HUDEP-2 (cell line): Measurements from ENCODE around the gene RGS3.
"Not testable (repeated sequence)": the region's sequence is repeated elsewhere in the genome, so short reads cannot be mapped to it uniquely, and the experiment has no call there.

ENCODE experiments used
- DNase-seq, 76 experiments: peaks; one replicate each; lab custom pipeline; 2025; ENCODE audit not compliant: unreplicated experiment in 76 of 76; lab: John Stamatoyannopoulos, UW

The RGS3 gene

DNA sequence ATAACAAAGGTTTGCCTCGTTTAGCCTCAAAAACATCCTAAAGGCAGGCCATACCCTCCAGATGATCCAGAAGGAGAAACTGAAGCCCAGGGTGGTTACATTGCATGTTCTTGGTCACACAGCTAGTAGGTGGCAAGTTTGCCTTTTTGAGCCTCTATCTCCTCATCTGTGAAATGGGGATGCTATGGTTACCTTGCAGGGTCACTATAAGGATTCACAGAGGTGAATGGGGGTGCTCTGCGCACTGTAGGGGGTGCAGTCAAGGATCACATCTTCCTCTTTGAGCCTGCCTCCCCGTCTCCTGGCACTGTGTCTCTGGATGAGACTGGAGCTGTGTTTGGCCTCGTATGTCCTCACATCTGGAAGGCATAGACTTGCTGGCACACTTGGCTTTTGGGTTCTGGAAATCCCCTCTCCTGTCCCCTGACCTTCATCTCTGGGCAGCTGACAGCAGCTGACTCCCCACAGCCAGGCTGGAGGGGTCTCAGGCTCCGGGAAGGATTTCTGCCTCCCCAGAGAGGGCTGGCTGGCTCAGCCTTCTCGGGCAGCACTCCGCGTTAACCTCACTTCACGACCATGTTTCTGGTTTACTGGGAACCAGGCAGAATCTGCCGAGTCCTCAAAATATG, 167.7 kb downstream of the RGS3 start:
- no peak for DNase-seq

DNA sequence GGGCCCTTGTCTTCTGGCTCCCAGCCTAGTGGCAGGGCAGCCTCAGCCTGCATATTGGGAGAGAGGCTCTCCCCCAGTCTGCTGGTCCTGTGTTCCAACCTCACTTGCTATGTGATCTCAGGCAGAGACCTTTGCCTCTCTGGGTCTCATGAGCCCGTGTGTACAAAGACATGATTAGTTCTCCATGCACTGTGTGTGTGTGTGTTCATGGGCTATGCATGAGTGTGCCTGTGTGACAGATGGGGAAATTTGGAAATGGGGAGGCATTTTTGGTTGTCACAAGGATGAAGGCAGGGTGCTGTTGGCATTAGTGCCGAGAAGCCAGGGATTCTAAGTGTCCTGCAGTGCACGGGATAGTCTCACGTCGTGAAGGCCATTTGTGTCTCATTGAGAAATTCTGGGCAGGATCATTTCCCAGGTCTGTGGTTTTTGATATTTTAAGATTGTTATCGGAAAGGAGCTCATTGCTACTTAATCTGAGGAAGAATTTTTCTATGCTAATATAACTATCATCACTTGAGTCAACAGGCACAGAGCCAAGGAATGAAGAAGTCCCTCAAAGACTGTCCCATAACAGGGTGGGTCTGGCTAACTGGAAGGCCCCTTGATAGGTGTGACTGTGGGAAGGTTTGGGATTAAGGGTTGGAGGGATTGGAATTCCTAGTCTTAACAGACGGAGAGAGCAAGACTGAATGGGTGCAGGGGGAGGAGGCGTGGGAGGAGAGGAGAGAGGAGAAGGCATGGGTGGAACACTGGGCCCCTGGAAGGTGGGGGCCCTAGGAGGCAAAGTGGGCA, 168.5 kb downstream of the RGS3 start:
- no peak for DNase-seq

DNA sequence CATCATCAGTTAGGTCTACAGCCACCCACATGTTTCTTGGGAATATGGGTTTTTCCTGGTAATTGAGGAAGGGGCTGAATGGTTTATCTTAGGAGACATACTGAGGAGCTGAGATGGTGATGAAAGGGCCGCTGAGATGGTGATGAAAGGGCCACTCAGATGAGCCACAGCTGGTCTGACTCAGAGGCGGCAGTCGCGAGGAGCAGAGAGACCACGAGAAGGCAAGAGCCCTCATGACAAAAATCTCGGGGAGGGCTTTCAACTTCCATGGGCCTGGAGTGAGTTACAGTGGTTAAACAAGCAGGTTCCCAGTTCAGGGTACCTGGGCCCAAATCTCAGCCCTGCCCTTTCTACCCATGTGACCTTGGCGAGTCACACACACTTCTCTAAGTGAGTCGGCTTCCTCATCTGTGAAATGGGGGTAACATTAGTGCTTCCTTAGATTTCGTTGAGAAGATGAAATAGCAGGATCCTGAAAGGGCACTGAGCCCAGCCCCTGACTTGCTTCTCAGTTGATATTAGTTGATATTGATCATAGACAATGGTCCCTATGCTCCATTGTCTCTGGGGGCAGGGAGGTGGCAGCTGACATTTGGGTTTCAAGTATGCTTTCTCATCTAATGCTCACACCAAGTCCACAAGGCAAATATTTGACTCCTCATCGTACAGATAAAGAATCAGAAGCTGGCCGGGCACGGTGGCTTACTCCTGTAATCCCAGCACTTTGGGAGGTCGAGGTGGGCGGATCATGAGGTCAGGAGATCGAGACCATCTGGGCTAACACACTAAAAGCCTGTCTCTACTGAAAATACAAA, 169.5 kb downstream of the RGS3 start:
- no peak for DNase-seq

DNA sequence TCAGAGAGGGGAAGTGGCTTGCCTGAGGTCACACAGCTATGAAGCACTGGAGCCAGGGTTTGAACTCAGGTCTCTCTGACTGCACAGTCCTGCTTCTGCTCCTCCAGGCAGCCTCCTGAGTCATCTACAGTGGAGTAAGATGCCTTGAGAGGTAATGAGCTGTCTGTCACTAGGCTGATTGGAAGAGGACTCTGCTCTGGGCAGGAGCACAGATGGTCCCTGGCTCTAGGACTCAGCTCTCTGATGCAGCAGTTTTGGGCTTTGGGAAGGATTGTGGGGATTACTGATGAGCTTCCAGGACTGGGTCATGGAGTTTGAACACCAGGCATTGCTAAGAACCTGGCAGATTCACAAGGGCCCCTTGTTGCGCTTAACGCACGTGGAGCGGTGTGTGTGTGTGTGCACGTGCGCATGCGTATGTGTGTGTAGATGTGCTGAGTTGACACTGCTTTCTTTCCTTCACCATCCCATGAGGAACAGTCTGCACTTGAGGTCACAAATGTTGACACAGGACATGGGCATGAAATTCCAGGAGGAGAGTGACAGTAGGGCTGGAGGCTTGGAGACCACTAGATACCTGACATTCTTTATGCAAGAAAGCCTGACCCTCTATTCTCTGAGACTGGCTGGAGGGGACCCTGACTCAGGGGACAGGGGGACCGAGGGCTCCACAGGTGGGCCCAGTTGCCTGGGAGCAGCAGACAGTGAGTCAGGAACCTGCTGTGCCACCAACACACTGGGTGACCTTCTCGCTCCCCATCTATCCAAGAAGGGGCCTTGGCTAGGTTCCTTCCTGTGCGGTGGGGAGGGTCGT, 170.5 kb downstream of the RGS3 start:
- DNase-seq = no peak

DNA sequence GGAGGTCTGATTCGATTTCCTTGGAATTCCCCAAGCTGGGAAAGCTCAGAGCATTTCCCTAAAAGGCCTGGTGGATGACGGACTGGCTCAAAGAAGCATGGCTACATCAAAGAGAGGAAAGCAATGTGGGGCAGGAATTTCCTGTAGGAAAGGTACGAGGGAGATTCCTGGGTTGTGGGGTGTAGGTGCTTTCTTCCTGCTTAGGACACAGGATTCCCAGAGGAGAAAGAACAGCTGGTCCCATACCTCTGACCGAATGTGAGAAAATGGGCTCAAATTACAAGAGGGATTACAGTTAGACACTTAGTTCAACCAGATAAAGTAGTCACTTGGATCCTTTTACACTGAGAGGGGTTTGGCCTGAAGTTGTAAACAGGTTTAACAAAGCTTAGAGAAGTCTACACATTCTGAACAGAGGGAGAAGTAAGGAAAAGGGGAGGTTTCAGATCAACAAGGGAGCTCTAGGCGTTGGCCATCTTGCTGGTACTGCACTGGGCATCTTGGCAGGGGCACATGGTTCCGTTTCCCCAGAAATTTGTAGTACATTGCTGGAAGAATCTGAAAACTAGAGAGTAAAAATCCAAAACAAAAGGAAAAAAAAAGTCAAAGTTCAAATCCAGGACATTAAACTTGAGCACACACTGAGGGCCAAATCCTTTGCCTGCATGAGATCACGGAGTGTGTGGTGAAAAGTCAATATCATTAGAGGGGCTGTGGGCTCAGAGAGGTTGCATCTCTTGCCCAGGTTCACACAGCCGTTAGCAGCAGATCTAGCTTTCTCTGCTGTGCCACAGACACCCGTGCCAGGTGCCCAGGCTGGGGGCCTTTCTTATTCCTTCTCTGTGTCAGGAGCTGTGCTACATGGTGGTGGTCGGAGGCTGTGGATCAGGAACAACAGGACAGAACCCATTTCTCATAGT, 171.3 kb downstream of the RGS3 start:
- no peak for DNase-seq

DNA sequence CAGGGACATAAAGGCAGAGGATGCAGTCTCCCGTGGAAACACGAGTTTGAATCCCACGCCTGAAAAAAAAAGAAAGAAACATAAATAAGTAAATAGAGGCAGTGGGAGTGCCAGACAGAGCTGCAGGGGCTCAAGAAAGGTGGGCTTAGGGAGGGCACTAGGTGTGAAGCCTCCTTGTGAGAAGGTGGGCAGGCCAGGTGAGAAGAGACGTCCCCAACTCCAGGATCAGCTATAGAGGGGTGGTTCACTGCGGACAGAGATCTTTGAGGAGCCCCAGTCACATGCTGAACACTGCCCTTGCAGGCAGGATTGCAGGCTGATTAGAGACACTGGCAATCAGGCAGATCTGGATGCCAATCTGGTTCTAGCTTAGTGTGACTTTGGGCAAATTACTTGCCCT, 172.1 kb downstream of the RGS3 start:
- DNase-seq = no peak

DNA sequence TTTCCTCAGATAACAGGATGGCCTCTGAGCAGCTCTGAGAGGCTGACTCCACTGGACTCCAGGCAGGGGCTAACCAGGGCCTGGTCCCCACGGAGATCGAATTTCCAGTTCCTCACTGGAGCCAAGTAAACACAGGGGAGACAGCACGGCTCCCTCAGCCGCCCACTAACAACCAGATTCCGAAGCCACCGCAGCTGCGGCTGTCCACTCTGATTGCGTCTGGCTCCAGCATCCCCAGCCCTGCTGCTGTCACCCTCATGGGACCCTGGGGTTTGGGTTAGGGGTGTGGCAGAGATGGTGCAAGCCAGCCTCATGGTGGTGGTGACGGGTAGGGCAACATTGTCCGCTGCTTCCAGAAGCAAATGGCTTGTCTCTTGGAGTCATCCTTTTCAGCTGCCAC, 172.6 kb downstream of the RGS3 start:
- DNase-seq = no peak

DNA sequence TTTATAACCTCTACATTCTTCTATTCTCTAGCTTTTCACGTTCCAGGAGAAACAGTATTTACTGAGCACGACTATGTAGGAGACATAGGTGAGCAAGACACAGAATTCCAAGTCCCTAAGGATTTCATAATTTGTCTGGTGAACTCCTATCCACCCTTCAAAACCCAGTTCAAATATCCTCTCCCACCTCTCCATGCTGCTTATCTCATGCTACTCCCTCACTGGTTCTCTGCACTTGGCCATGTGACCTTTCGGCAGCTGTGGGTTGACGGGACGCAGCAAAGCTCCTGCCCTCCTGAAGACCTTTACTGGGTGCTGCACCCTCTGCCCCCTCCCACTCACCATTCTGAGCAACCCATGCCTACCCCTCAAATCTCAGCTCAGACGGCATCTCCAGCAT, 173.2 kb downstream of the RGS3 start:
- DNase-seq = no peak

DNA sequence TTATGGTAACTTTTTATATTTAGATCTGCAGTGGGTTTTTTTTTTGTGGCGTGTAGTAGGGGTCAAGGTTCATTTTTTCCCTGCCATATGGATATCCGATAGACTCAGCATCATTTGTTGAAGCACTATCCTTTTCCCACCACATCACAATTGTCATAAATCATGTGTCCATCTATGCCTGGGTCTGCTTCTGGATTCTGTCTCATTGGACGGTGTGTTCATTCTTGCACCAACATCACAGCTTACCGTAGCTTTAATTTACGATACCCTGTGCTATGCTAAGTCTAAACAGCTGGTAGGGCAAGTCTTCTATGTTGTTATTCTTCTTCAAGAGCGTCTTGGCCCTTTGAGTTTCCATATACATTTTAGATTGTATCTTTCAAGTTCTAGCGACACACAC, 175.0 kb downstream of the RGS3 start:
- DNase-seq = no peak

DNA sequence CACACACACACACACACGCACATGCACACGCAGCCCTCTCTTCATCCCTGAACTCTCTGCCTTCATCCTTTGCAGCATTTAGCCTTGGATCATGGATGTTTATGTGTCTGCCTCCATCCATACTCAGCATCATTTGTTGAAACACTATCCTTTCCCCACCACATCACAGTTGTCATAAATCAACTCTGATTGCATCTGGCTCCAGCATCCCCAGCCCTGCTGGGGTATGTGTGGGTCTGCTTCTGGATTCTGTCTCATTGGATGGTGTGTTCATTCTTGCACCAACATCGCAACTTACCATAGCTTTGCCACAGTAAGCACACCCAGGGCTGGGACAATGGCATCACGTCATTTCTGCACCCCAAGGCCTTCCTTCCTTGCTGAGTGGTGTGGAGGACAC, 175.4 kb downstream of the RGS3 start:
- no peak for DNase-seq

DNA sequence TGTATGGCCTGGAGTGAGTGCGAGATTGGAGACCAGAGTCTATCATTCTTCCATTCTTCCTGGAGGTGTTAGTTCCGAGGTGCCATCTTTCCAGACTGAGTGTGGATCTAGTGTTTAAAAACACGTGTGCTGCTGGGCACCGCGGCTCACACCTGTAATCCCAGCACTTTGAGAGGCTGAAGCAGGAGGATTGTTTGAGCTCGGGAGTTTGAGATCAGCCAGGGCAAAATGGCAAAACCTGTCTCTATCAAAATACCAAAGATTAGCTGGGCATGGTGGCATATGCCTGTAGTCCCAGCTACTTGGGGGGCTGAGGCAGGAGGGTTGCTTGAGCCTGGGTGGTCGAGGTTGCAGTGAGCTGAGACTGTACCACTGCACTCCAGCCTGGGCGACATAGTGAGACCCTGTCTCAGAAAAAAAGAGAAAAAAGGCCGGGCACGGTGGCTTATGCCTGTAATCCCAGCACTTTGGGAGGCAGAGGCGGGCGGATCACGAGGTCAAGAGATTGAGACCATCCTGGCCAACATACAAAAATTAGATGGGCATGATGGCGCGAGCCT, 176.0 kb downstream of the RGS3 start:
- DNase-seq = not testable (repeated sequence)

DNA sequence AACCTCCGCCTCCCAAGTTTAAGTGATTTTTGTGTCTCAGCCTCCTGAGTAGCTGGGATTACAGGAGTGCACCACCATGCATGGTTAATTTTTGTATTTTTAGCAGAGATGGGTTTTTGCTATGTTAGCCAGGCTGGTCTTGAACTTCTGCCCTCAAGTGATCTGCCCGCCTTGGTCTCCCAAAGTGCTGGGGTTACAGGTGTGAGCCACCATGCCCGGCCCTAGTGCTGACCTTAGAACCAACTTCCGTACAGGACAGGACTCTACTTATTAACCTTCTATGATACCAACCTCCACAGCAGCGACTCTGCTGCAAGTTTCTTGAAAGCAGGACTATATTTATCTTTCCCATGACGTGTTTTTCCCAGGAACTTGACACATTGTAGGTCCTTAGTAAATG, 176.9 kb downstream of the RGS3 start:
- DNase-seq = no peak

DNA sequence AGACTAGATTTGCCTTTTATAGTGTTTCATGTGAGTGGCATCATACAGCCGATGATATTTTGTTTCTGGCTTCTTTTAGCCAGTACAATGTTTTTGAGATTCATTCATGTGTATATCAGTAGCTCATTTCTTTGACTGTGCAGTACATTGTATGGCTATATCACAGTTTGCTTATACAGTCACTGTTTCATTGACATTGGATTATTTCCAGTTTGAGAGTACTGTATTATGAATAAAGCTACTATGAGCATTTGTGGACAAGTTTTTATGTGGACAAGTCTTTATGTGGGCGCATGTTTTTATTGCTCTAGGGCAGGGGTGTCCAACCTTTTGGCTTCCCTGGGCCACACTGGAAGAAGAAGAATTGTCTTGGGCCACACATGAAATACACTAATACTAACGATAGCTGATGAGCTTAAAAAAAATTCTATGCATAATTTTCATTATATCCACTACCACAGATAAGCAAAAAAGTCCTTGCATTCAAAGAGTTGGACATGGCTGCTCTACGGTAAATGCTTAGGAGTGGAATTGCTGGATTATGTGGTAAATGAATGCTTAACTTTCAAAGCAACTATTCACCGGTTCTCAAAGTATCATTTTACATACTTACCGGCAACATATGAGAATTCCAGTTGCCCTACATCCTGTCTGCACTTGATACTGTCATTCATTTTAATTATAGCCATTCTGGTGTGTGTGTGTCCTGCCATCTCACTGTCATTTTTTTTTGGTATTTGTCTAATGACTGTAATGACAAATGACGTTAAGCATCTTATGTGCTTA, 177.8 kb downstream of the RGS3 start:
- no peak for DNase-seq

DNA sequence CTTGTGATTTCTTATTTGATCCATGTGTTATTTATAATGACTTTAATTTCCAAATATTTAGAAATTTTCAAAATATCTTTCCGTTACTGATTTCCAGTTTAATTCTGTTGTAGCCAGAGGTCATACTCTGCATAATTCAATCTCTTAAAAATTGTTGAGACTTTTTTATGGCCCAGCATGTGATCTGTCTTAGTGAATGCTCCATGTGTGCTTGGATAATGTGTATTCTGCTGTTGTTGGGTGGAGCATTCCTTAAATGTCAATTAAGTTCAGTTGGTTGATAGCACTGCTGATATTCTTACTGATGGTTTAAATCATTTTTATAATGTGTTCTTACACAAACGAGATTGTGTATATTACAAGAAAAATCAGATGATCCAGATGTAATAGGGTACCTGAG, 180.8 kb downstream of the RGS3 start:
- no peak for DNase-seq

DNA sequence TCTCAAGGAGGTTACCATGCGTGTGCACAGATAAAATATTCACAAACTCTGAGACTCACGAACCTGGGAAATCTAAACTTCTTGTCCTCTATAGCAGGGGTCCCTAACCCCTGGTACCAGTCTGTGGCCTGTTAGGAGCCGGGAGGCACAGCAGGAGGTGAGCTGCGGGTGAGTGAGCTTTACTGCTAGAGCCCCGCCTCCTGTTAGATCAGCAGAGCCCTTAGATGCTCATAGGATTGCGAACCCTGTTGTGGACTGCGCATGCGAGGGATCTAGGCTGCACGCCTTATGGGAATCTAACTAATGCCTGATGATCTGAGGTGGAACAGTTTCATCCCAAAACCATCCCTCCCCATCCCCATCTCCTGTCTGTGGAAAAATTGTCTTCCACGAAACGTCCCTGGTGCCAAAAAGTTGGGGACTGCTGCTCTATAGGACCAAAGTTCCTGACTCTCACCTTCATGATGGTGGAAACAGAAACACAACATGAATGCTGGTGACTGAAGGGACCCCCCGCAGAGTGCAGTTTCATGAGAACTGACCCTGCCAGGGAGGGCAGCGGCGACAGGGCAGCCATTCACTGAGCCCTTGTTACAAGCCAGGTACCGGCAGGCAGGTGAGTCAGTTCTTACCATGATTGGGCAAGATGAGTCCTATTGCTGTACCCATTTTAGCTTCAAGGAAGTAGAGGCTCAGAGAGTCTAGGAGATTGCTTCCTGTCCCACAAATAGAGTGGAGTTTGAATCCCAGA, 181.9 kb downstream of the RGS3 start:
- no peak for DNase-seq

DNA sequence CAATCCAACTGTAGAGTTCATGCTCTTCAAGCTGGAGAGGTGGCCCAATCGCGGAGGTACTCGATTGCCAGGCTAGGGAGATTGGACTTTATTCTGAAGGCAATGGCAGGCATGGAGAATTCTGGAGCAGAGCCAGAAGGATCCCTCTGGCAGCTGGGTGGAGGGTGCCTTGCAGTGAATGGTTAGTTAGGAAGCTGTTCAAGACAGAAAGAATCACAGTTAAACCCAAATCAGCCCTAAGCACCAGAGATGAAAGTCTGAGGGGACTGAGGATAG, 182.4 kb downstream of the RGS3 start:
- DNase-seq = no peak

DNA sequence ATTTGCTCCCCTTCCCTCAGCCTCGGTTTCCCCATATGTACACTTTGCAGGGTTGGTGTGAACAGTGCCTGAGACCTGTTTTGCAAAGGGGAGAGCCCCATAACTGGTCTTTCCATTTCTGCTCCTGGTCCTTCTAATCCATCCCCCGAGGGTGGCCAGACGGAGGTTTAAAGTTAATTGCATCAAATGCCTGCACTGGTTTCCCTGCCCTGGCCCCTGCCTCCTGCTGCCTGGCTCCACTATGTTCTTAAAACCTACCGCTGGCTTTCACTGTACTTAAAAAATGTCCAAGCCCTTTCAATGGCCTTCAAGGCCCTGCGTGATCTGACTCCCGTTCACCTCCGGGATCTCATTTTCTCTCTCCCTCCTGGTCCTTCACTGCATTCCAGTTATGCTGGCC, 183.0 kb downstream of the RGS3 start:
- no peak for DNase-seq
